Kasumi-1 (cell line): ENCODE measurements around the gene GPR146.

ENCODE experiments used
- DNase-seq, 2 experiments: peaks; one replicate each; lab custom pipeline; 2025; lab: John Stamatoyannopoulos, UW

Gene GPR146

GRCh38 chr7:1078985-1079384 lies 34.6 kb downstream of the GPR146 start:
- no peak for DNase-seq

GRCh38 chr7:1079546-1079945 lies 35.2 kb downstream of the GPR146 start:
- DNase-seq = no peak

DNA sequence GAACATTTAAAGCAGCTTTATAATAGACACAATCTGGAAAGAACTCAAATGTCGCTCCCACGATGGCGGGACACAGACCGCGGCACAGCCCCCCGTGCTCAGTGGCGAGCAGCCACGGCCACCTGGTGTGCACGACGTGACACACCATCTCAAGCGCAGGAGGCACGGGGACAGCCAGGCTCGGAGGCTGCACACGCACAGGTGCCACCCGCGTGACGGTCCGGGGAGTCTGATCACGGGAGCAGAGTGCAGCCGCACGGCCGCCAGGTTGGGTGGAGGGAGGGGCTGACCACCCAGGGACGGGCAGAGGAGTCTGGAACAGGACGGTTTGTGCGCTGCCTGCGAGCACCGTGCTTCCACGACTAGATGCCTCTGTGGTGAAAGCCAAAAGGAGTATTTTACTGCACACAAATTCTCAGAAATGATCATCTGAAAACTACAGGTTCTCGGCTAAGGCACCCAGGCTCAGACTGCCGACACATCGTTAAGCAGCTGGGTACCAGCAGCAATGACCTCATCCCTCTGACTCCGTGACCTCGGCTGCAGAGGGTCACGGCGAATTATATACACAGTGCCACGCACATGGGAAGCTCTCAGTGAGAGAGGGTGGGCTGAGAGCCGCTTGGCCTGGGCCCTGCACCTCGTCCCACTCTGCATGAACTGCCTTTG lies 36.0 kb downstream of the GPR146 start:
- no peak for DNase-seq

DNA sequence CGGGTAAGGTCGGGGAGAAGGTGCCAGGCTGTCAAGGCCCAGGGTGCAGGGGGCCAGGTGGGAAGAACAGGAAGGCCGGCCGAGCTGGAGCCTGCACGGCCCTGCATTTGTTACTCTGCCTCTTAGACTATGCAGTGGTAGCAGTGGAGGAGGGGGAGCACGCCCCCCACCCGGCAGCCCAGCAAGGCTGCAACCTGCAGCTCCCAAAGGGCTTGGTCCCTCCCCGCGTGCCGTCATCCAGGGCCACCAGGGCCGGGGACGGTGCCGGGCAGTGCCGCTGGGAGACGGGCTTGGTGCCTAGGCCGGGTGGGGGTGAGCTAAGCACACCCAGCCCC lies 36.5 kb downstream of the GPR146 start:
- DNase-seq = no peak

- no peak for DNase-seq
These were observed 37.0 kb downstream of the GPR146 start for GRCh38 chr7:1081336-1081735.

DNA sequence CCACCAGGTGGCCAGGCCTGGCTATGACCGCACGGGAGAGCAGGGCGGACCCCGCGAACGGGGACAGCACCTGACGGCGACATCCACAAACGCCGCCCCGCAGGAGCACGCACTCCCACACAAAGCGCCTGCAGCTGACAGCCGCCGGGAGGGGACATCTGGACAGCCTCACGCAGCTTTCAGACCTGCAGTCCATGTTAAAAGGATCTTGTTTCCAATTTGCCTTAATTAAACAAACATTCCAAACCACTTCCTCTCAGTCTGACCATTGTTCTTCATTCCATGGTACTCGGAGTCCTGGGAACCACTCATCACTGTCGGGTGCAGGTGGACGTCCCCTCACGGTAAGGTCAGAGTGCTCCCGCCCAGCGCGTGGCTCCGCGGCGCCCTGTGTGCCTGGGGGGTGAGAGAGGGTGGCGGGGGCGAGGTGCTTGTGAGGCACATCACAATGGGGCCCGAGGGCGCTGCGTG lies 37.6 kb downstream of the GPR146 start:
- no peak for DNase-seq

- DNase-seq = no peak
These were observed 39.6 kb downstream of the GPR146 start for GRCh38 chr7:1083729-1084657.

- no peak for DNase-seq
These were observed 40.9 kb downstream of the GPR146 start for GRCh38 chr7:1085266-1085665.

- DNase-seq = no peak
These were observed 41.6 kb downstream of the GPR146 start for GRCh38 chr7:1085910-1086421.

DNA sequence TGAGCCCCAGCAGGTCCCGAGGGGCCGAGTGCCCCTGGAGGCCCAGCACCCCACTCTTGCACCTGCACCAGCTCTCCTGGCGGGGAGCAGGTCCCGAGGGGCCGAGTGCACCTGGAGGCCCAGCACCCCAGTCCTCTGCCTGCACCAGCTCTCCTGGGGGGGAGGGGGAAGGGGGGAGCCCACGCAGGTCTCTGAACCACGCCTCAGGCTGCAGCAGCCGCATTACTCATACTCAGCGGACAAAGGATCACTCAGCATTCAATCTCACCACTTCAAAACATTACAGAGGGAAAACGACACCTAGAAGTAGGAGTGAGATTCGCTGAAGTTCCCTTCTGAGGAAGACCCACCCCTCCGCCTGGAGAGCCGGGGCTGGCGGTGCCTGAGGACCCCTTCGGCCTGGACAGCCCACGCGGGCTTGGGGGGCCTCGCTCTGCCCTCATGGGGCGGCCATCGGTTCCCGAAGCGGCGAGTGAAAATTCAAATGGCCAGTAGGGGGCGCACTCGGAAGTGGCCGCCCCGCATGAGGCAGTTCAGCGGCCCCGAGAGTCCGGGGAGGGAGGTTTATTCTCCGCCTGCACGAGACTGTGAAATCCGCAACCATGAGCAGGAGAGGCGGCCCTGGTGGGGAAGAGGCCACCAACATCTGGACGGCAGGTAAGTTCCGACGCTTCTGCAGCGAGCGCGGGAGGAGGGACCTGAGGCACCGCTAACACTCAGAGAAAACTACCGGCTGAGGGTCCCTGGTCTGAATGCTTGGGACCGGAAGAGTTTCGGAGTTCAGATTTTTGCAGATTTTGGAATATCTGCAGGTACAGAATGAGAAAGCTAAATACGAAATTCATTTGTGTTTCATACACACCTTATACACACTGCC lies 42.5 kb downstream of the GPR146 start:
- peak; percentile 16 to 34 for DNase-seq

- DNase-seq = no peak
These were observed 43.1 kb downstream of the GPR146 start for GRCh38 chr7:1087465-1087814.

DNA sequence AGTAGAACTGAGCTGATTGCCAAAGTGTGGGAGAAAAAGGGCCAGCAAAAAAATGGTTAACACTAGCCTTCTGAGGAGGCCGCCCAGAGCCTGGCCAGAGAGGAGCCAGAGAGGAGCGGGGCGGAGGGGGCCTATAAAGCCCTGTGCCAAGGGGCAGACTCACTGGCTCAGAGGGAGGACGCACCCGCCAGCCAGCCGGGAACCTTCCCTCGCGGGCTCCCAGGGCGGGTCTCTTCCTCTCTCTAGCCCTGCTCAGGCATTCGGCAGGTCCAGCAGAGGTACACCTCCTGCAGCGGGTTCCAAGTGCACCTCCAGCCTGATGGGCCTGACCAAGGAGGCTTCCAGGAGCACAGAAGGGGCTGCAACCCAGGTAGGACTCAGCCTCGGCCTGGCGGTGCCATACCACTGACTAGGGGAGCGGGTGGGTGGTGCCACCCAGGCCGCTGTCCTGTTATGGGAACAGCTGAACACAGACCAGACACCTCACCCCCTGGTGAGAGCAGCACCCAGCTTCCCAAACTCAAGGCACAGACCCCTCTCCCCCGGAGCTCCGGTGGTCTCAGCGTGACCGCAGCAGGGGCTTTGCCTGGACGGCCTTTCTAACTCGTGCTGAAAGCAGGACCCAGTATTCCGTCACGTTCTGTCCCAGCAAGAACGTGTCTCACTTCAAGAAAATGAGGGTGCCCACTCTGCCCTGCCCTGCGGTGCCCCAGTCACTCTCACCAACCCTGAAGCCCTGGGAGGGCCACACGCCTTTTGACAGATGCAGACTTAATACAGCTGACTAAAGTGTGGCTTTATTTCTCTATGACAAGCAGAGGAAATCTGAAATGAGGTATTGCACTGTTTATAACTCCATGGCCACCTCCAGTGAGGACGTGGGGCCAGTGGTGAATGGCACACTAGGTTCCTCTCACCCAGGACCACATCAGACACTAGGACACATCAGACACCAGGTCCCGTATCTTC lies 43.9 kb downstream of the GPR146 start, which contains the start of gene GPER1:
Gene GPER1 (plus strand): TSS at position 162 of the 969 bp plus-strand sequence. CDS start 3,616 bp downstream, outside the sequence.
- no peak for DNase-seq

- DNase-seq = no peak
These were observed 45.9 kb downstream of the GPR146 start for GRCh38 chr7:1090236-1090635.

DNA sequence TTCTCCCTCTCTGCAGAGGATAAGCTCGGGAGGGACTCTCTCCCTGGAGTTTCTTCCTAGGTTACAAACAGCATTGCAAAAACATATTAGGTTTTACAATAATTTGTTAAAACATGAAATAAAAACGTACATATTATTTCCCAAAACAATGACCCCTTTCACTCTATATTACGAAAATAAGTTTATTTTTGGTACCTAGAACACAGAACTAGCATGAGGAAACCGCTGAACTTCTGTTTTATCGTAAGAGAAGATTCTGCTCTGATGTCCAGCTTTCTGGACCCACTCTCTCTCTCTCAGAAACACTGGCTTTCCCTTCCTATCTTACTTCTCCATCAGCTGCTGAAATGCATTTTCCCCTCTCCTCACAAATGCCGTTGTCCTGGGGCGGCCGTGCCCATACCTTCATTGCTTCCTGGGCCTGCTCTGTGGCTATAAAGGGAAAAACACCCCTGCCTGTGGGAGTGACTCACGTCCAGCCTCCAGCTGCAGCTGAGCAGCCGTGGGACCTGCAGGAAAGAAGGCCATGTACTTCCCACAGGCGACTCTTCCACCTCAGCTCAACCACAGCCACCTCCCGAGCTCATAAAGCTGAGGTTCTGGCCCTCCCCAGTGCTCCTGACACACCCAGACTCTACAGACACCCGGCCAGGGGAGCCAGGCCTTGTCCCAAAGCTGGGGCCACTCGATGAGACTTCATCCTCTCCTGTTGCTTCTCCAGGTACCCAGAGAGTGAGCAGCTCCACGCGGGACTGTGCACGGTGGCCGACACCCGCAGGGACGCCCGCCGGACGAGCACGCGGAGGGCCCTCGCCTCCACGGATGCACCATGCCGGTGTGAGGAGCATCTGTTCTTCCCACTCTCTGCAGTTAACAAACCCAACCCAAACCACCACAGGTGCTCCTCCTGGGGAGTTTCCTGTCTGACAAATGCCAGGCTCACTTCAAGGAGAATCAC lies 46.6 kb downstream of the GPR146 start:
- DNase-seq = no peak

GRCh38 chr7:1091644-1092027 lies 47.3 kb downstream of the GPR146 start:
- DNase-seq = no peak

- no peak for DNase-seq
These were observed 47.9 kb downstream of the GPR146 start for GRCh38 chr7:1092161-1092632.

DNA sequence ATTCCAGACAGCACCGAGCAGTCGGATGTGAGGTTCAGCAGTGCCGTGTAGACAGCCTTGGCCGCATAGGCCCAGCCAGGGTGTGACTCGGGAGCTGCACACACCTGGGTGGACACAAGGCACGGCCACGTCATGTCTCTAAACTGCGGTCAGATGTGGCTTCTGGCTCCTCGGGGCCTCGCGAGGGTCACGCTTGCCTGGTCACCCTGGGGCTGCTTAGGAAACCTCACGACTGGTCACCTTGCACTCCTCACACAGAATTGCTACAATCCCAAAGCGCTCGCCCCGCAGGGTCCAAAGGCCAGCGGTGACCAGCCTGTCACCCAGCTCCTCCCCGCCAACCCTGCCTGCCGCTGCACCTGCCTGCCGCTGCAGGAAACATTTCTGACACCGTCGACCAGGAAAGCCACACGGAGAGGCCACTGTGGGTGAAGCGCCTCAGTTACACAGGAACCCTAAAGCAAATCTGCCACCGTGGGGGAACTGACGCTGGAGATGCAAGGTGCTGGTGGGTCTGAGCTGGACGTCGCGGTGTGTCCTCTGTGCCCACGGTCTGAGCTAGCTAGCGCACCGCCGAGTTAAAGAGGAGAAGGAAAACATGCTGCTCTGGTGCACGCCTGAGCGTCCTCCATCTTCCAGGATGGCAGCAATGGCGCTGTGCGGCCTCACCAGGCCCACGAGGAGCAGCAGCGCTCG lies 48.6 kb downstream of the GPR146 start:
- DNase-seq = no peak

DNA sequence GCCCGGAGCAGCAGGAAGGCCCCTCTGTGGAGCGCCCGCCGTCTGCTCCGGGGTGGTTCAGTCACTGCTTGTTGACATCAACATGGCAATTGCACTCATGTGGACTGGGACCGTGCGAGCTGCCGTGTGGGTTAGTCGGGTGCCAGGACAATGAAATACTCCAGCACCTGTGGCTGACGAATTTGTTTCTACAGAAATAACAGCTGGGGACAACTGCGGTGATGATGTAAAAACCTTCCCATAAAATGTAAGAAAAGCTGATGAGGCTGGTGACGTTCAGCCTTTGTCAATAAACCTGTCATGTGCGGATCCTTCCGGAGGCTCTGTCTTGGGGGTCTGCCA lies 49.1 kb downstream of the GPR146 start:
- DNase-seq = no peak

DNA sequence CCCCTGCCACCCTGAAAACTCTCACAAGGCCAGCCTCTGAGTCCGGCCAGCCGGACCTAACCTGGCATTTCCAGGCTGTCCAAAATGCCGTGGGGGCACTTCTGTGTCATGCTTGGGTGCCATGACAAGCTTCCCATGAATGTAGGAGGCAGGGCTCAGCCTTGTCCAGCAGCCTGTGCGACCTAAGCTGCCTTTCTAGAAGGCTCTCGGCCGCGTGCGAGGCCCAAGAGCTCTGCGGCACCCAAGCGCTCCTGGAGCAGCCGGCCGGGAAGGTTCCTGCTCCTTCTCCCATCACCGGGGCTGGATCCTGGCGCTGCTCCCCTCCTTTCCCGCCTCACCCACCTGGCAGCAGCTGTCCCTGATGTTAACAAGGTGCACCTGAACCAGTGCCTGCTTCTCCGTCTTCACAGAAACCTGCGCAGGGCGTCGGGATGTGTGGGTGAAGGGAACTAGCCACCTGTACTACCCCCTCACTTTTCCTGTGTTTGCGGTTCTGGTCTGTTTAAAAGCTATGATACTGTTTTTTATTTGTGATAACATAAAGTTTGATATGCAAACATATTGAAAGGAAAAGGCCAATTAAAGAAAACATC lies 49.7 kb downstream of the GPR146 start:
- DNase-seq = no peak
